Frontal cortex (tissue), 4 donors: ENCODE results near the gene GYG1. TPM values are rescaled to one million over a fixed set of nuclear protein-coding genes. Genes with fewer than 3 reads are reported as not detected.
A peak's percentile ranks its signal among the peaks of the same experiment; 100 is the strongest.

Experiments
- DNase-seq, 2 donors: peaks; one replicate each; pipeline ENCODE4 v3.0.0; 2012; ENCODE audit warnings: low spot score in 2 of 2
- FAIRE-seq: peaks from 2 replicates; lab custom pipeline; 2012; peaks lifted over from hg19 to GRCh38; lab: Jason Lieb, UNC
- total RNA-seq: library from RNA; depleted of rRNA; stranded (reverse); fragments of >200 nt; gene quantifications from one replicate; pipeline ENCODE4 v1.2.3, GENCODE V29; 2014
- donor health status: control.
- donor health status: control.
- donor health status: control.

Gene GYG1
- total RNA-seq, result 6.9 TPM

DNA sequence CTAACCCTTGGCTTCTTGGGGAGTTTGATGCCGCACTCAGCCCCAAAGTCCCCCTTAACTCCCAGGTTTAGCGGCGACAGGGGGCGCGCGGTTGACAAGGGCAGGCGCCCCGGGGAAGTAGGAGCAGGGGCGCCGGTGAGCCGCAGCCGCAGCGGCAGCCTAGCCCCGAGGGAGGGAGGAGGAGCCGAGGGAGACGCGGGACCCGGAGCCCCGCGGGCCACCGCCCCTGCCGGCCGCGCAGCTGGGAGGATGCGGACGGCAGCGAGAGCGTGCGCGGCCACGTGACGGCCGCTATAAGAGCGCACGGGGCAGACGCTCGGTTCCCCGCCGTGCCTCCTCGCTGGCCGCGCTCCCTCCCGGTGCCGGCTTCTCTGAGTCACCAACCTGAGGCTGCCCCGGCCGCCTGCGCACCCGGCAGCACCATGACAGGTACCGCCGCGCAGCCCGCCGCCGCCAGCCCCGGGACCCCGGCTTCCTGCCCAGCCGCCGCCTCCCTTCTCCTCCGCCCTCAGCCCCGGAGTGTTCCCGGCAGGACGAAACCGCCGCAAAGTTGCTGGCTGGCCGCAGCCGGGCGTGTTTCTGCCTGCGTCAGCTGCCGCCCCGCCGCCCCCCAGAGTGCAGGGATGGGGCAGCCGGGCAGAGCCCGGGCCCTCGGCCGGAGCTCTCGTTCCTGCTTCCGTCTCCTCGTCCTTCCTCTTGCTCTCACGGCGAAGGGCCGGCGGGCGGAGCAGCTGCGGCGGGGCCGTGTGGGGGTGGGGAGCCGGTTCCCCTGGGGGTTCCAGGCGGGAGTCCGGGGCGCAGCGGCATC is at the start of gene GYG1:
GYG1 (plus strand) TSS at position 322 of the 808 bp plus-strand sequence; CDS start at position 423, 101 bp downstream.
- FAIRE-seq, result no peak
- peak; percentile 88 to 90 for DNase-seq

DNA sequence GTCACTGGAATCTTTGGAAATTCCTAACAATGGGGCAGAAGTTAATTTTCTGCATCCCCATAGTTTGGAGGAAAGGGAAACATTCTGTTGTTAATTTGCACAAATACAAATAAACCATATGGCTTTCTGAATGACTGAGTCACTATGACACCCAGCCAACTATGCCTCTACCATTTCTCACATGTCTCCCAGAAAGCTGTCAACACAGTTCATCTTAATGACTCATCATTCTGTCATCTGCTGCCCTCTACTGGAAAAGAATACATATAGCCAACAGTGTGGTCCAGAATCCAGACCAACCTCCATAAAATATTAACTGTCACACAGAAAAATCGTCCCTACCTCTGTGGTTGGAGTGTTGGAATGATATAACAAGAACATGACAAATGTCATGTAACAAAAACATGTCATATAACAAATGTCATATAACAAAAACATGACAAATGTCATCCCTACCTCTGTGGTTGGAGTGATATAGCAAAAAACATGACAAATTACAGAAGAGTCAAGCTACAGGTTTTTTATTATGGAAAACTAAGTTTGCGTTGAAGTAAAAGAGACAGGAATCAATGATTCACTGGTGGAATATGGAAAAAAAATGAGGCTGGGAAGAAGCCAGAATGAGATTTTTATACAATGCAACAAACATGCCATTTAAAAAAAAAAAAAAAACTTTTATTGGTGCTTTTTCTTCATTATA is 47.7 kb upstream of the GYG1 start:
- FAIRE-seq, result peak; percentile 93
- peak; percentile 69 to 77 for DNase-seq

DNA sequence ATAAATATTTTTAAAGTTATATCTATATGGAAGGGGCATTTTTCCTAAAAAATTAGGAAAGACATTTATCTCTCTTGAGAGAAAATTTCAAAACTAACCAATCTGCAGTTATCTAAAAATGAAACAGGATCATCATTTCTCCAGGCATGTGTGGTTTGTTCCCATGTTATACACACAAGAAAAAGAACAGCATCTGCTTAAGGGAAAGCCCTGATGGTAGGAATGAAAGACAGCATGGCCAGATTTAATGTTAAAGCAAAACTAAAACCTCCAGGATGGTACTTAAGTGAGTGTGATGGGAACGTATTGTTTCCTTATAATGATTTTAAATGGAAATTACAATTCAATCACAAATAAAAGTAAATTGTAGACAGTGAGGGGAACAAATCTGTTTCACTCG is 46.2 kb upstream of the GYG1 start:
- no peak for DNase-seq
- no peak for FAIRE-seq

DNA sequence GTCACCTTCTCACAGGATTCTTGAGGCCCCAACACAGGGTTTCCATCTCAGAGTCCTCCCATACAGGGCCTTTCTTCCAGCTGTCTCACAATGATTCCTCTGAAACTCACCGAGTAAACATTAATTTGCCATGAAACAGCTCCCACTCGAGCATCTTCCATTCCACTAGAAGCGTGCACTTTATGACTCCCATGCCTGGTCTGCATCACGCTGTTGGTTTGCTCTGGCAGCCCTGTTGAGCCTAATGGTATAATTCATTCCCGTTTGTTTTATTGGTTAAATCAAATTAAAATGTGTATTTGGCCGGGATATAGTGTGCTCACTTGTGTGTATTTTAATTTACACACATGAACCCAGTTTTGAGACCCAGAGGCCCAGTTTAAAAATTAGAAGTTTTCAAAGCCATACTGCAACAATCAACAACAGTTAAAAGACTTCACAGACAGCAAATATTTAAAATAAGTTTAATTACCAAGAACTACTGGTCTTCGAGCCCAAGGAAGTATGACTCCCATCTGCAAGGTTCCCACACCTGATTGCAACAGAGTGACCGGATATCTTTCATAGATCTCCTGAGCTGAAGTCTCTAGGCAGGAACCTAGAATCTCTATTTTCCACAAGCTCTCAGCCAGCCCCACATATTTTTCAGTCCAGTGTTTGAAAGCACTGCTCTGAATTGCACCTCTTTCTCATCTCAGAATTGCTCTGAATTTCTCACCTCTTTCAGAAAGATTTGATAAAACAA is 42.3 kb upstream of the GYG1 start:
- DNase-seq (no peak), FAIRE-seq (no peak)

DNA sequence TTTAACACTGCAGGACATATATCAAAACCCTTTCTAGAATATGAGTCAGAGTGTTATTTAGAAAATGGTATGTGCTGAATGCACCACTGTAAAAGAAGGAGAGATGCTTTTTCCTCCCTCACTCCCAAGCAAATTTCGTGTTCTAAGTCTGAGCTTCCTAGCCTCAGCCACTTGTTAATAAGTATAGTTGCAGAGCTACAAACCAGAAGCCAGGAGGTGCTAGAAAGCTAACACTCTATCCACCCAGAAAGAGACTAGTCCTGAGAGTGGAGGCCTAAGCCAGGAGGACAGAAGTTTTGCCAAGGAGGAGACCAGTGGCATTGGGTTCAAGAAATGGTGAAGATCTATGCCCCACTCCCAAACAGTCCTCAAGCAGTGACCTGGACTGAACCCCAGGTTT is 40.5 kb upstream of the GYG1 start:
- no peak for FAIRE-seq
- no peak for DNase-seq

DNA sequence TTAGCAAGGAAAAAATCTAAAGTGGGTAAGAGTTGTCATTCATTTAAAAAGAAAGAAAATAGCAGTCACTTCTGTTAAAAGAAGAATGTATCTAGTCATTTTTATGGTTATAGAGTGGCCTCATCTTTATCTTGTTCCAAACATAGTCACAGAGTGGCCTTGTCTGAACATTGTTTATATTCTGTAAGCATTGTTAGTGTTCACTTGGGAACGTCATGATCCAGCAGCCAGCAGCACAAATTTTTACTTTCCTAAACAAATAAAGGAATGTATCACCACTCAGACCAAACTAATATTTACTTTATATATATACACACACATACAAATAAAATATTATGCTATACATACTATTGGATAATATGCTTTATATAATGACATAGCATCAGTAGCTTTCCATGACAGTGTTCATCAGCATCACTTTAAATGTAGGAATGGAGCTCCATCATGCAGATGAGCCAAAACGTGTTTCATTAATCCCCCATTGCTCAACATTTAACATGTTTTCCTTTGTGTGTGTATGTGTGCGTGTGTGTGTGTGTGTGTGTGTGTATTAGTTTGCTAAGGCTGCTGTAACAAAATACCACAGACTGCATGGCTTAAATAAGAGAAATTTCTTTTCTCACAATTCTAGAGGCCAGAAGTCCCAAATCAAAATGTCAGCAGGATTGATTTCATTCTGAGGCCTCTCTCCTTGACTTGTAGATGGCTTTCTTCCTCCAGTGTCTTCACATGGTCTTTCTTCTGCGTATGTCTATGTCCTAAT is 39.6 kb upstream of the GYG1 start:
- FAIRE-seq (no peak), DNase-seq (no peak)

DNA sequence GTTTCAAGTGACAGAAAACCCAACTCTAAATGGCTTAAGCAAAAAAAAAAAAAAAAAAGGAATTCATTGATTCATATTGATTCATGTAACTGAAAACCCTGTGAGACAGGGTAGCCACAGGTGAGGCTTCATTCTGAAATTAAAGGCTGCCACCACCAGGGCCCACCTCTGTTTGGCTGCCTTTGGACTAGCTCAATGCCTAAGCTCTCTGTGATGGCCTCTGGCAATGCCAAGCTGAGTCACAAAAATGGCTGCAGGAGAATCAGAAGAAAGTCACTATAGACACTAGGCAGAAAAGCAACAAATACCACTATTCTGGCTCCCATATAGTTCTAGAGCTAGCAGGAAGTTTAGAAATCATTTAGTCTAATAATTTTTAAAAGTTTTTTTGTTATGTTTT is 38.2 kb upstream of the GYG1 start:
- DNase-seq (no peak), FAIRE-seq (no peak)

DNA sequence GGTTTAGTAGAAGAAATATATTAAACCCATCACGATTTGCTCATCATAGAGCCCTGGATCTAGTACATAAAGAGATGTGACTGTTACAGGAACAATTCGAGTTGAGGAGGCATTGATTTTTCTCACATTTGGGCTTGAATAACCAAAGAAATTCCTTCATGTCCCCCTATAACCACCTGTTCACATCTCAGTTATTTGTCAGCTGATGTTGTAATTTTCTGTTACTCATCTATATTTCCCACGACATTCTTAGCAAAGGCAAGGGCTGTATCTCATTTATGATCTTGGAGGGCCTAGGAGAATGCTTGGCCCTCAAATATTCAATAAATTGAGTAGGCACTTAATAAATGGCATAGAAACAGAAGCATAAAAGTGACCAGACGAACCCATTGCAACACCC is 36.4 kb upstream of the GYG1 start:
- FAIRE-seq, result no peak

DNA sequence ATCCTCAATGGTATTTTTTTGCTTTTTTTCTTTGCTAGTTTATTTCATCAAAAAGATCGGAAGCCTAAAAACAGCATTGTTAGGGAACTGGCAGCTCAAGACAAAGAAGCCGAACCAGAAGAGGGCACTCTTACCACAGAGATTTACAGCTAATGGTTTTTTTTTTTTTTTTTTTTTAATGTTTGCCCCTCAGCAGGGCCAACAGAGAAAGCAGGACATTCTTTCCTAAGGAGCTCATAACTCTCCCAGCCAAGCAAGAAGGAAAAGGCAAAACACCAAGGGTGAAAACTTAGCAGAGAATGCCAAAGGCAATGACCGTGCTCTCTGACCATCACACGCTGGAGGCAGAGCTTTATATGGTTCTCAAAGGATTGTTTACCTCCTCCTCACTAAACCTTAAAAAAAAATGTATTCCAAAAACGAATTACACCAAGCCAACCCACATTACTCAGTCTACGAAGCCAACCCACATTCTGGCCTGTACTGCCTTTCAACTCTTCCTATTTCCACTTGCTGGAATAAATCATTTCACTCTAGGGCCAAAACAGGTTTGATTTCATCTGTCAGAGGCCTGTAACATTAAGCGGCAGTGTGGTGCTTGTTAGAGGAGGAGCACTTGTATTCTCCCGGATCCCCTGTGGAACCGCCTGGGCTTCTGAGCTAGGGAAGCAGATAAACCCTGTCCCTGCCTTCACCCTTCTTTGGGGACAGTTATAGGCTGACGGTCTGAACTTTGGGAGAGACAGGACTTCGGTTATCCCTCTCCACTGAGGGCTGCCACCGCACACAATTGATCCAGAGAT is 35.6 kb upstream of the GYG1 start:
- DNase-seq (peak in 1 of 2 donors; percentile 14), FAIRE-seq (peak; percentile 84)

More for the DNA sequence above, 36.4 kb upstream of the GYG1 start:
- no peak for DNase-seq

DNA sequence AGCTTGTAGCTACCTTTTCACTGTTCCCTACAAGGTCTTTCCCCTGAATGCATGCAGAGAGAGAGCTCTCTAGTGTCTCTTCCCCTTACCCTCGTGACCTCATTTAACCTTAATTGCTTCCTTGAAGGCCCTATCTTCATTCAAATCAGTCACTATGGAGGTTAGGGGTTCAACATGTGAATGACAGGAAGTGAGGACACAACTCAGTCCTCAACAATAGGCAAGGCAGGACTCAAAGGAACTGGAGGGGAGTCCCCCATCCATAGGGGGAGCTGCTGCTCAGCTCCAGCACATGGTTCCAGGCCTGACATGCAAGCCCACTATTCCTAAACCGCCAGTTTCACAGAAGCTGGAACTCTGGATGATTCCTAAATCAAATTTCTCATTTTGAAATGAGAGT is 33.8 kb upstream of the GYG1 start:
- FAIRE-seq (no peak), DNase-seq (no peak)

DNA sequence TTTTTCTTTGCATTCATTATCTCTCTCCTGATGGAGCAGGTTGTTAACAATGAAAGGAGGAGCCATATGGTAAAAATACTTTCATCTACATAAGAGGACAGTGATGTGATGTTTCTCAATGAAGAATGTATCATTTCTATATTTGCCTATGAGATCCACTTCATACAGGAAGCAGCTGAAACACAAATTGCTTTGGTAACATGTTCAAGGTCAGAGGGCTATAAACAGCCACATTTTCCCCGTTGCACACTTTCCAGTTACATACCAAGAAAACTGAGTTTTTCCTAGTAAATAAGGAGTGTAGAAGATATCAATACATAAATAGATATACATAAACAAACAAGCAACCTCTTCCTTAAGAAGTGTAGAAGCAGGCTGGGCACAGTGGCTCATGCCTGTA is 32.6 kb upstream of the GYG1 start:
- DNase-seq, result no peak
- no peak for FAIRE-seq

DNA sequence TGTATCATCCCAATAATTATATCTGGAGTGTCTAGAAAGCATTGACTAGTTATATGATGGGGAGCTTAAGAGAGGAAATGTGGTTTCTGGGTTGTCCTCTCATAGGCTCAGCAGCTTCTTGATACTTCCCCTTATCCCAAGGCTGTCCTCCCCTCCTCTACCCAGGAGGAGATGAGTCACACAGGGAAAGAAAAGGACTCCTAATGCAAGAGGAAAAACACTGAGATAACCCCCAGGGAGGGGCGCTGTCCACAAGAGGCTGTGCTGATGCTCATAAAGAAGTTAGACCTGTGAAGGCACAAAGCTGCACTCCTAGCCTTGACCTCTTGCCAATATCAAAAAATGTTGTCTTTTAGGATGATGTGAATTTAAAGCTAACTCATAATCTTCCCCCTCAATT is 28.8 kb upstream of the GYG1 start:
- FAIRE-seq (no peak), DNase-seq (no peak)

DNA sequence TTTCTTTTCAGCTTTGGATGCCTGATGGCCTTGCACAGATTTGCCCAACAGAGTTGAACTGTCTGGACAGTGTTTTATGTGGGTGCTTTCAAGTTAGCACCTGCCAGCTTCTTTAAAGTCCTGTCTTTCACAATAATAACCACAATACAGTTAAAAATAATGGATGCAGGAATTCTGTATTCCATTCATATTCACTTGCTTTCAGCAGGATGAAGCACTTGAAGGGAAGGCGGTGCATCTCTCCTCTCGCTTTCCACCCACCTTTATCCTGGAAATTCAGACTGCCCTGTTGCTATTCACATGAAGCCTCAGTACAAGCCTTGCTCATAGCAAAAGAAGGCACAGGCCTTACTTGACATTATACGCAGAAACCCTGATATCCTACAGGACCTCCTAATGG is 26.5 kb upstream of the GYG1 start:
- no peak for FAIRE-seq
- no peak for DNase-seq

DNA sequence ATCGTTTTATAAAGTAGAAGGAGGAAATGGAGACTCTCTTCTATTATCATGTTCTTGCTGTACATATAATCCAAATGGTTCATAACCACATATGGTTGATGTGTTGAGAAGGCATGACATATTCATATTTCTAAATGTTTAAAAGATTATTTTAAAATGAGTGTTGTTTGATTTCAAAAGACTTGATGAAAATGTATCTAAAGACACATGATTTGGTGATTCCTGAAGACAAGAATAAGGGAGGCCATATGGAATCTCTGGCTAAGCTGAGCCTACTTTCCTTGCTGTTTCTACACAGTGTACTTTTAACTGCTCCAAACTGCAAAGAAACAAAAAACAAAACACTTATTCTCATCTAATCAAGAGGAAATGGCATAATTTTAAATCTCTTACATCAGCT is 23.0 kb upstream of the GYG1 start:
- DNase-seq (no peak), FAIRE-seq (no peak)

DNA sequence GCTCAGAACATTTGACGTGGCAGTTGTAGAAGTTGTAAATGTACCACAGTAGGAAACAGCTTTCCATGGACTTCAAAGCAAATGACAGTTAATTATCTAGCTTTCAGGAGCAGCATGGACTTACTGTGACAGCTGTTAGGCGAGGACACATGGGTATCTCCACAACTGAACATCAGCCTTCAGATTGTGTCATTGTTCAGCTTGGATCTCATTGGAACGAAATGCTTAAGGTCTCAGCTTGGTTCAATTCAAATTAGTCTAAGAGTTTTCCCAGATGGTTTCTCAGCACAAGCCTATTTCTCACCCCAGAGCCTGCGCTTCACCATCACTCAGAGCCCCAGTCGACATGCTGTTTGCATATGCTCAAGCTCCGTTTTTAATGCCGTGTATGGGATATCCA is 21.1 kb upstream of the GYG1 start:
- FAIRE-seq (no peak), DNase-seq (no peak)

DNA sequence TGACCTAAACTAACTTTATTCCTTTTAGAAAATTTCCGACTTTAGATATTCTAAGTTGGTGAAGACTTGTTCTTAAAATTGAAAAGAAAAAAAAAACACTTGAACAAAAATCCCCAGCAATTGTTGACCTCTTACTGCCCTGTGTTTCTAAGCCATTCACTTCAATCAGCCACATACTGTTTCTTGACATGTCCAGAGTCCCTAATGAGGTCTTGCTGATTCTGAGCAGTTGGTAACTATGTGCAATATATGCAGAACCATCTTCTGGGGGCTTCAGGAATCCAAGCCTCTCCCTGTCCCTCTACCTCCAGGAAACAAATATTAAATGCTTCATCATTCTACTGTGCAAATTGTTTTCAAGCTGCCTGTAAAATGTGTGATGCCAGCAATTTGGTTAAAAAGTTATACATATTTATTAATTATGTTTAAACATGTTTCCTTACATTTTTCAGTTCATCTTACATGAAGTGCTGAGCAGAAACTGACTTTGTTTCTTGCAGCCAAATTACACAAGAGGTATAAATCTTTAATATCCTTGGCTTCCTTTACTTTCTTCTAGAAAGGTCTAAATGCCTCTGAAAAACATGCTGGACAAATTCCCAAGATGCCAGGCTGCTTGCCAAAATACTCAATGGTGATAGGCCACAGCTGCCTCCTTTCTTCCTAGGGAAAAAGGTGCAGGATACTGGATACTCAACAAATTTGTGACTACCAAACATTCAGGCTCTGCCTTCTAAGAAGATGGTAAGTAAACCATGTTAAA is 19.8 kb upstream of the GYG1 start:
- DNase-seq (no peak), FAIRE-seq (no peak)

DNA sequence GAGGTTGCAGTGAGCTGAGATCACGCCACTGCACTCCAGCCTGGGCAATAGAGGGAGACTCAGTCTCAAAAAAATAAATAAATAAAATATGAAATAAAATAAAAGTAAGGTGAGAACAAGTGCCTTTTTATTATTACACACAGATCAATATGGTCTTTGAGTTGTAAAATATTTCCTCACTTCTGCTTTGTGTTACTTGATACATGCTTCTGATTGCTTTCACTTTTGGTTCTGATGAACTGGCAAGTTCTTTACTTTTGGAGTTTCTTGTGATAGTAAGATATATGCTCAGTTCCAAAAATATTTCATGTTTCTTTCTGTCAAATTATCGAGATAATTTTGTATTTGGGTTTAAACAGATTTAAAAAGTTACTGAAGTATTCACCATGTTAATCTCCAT is 16.6 kb upstream of the GYG1 start:
- FAIRE-seq (no peak), DNase-seq (no peak)

DNA sequence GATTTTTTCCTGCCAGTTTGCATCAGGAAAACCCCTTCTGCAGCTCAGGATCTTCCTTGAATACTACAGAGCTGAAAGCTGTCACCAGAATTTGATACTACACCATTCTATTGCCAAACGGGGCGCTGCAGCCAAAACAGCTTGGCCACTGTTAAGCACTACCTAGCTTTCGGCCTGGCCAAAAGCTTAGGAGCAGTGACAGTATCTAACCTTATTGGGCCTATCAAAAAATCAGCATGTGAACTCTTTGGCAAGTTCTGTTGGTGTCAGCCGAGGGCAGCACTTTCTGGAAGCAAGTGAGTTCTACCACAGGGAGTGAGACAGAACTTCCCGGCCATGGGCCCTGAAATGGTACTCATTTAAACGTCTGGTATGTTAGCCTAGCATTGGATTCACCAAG is 16.1 kb upstream of the GYG1 start:
- FAIRE-seq (no peak), DNase-seq (no peak)

DNA sequence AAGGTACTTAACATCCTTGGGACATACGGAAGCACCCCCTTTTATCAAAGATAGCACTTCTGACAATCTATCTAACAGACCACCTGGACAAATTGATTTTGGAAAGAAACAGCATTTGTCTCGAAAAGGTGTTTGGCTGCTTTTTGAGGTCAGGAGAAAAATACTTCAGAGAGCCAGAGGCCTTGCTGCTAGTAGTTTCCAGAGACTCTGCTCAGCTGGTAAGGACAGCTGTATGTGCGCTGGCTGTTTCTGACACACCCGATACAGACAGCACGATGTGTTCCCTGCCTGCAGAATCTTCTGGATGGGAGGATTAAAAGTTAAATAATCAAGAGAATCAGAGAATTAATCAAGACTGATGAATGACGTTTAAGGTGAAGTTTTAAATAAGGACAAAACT is 15.6 kb upstream of the GYG1 start:
- DNase-seq, result no peak
- no peak for FAIRE-seq
